ENCODE results near the gene GBF1. TPM values are rescaled to one million over a fixed set of nuclear protein-coding genes. Genes with fewer than 3 reads are reported as not detected.

The GBF1 gene
- total RNA-seq, 1 experiment from 2014 or later = 23.7 TPM

GRCh38 chr10:102222797-102223196 is 22.5 kb upstream of the GBF1 start:
- Mint-ChIP-seq H3K4me1 (peaks cover 4 to 6% of the 10 kb centered on the region in 2 experiments), H3K27ac (no peak overlapping the region; a peak in 1 of 7 replicates), H3K36me3 (ENCODE audit: insufficient read depth in 1 of 3, low read depth in 3 of 3) (no peaks in the 10 kb centered on the region; a peak in 1 of 7 replicates), H3K27me3 (ENCODE audit: low read depth) (peaks cover 69% of the 10 kb centered on the region), H3K9me3 (peaks cover 0 to 6% of the 10 kb centered on the region in 2 experiments; a peak in 1 of 5 replicates), H3K4me3 (no peak overlapping the region)
- H2AFZ ChIP-seq (ENCODE audit: low read length) = no peak overlapping the region
- no peak overlapping the region for H3K9ac ChIP-seq (ENCODE audit: extremely low read depth, insufficient read length, low read length)
- no peak overlapping the region for H3K27ac ChIP-seq (ENCODE audit: insufficient read length, low read depth, low read length)
- H2BK120ac ChIP-seq (ENCODE audit: low read depth, low read length, poor library complexity, severe bottlenecking) = no peak overlapping the region
- no peak overlapping the region for H2BK15ac ChIP-seq (ENCODE audit: low read depth, low read length)
- H4K91ac ChIP-seq (ENCODE audit: insufficient read length, low read depth, low read length) = no peak overlapping the region
- TF ChIP-seq CTCF (conservative IDR thresholded peaks at IDR 0.05) = no peak
- H3K14ac ChIP-seq (ENCODE audit: insufficient read depth, low read length) = no peak overlapping the region
- no peak overlapping the region for H3K23ac ChIP-seq (ENCODE audit: insufficient read length, low read depth, low read length)
- no peaks in the 10 kb centered on the region for H3K79me1 ChIP-seq (ENCODE audit: insufficient read depth, low read depth, low read length, poor library complexity, severe bottlenecking)
- no peak overlapping the region for H2AK5ac ChIP-seq (ENCODE audit: insufficient read length, low read length)
- no CpG with 5 or more reads among the region's 5 CpGs for WGBS (ENCODE audit: extremely low coverage, insufficient read length, low lambda C conversion rate)
- H4K8ac ChIP-seq (replicated peaks; ENCODE audit: insufficient read length, low read depth, low read length) = no peak overlapping the region
- H3K23me2 ChIP-seq (ENCODE audit: insufficient read length, low read depth, low read length, poor library complexity, severe bottlenecking) = peaks cover 3% of the 10 kb centered on the region
- H3T11ph ChIP-seq (ENCODE audit: low read length) = no peak overlapping the region
- no peak overlapping the region for H2BK5ac ChIP-seq (ENCODE audit: insufficient read length, low read length)
- DNase-seq = no peak
- no peak overlapping the region for H2BK20ac ChIP-seq (ENCODE audit: low read depth, low read length, poor library complexity, severe bottlenecking)
- H3K18ac ChIP-seq (ENCODE audit: insufficient read length, low read depth, low read length) = no peak overlapping the region
- H3K27me3 ChIP-seq (ENCODE audit: insufficient read depth, low read length) = peaks cover 16% of the 10 kb centered on the region
- no peak overlapping the region for H3K4me2 ChIP-seq (ENCODE audit: insufficient read depth, insufficient read length, low read length)
- no peaks in the 10 kb centered on the region for H3K9me3 ChIP-seq (ENCODE audit: control insufficient read depth, low read depth, low read length)
- no peak overlapping the region for H4K5ac ChIP-seq (ENCODE audit: insufficient read length, low read depth, low read length)
- H3K79me2 ChIP-seq (ENCODE audit: insufficient read depth, low read length) = no peaks in the 10 kb centered on the region
- no peaks in the 10 kb centered on the region for H4K20me1 ChIP-seq (ENCODE audit: control insufficient read depth, insufficient read depth, insufficient read length)
- H2BK12ac ChIP-seq (ENCODE audit: insufficient read length, low read depth, low read length) = no peak overlapping the region
- no peak overlapping the region for H3K56ac ChIP-seq (ENCODE audit: insufficient read length, low read depth, low read length)
- H3K4ac ChIP-seq (ENCODE audit: low read depth, low read length) = no peak overlapping the region
- H3K4me1 ChIP-seq (ENCODE audit: insufficient read depth, low read length) = no peaks in the 10 kb centered on the region
